GM06990 (cell line): ENCODE results near the gene UQCC2.

ENCODE experiments used
- DNase-seq: peaks from one replicate; pipeline ENCODE4 v3.0.0-alpha.2; 2011; ENCODE audit not compliant: insufficient read length; ENCODE audit errors: extremely low read depth
- H3K27me3 ChIP-seq: replicated peaks from 2 replicates; pipeline ENCODE4 v1.6.0; 2011; ENCODE audit warnings: low read length; ENCODE audit not compliant: control insufficient read depth, insufficient read depth
- H3K36me3 ChIP-seq: 2 replicates; pipeline ENCODE4 v1.5.1; 2011; ENCODE audit warnings: low read length; ENCODE audit not compliant: control insufficient read depth, insufficient read depth
- H3K4me3 ChIP-seq: replicated peaks from 2 replicates; pipeline ENCODE4 v1.5.1; 2011; ENCODE audit warnings: low read depth, mild to moderate bottlenecking, control low read depth, low read length
- TF ChIP-seq, protein P1 (sequence below): IDR thresholded peaks from 2 replicates; pipeline ENCODE4 v1.5.1; 2011; ENCODE audit warnings: low read length, control low read depth, mild to moderate bottlenecking, inconsistent platforms; ENCODE audit not compliant: insufficient read depth, poor library complexity, severe bottlenecking

The UQCC2 gene

DNA sequence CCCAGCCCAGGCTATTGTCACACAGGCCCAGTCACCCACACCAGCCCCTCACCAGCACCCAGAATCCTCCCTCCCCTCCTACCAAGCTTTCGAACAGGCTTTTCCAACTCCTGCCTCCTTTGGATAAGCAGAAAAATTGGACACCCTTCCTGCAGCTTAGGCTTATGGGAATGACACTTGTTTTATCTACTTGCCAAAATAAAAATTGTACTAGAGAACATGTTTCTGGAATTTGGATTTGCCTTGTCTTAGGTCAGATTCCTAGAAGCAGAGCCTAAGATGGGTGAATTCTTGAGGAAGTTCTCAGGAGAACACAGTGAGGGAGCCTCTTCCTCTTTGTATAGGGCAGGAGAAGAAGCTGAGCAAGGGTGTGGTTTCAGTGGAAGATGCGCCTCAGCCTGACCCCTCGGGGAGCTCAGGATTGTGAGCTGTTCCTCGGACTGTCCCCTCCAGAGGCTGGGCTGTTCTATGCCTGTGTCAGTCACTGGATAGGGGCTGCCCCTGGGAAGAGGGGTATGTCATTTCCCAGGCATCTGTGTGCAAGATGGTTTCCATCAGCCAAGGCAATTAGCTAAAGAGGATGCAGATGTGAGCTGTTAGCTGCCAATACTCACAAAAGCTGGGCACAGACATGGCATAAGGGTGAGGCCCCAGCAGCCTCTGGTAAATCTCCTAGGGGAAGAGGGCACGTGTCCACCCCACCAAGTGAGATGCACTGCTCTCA lies 56.5 kb downstream of the UQCC2 start:
- no peak for DNase-seq
- Histone ChIP-seq H3K36me3 (peaks cover 20% of the 10 kb centered on the region), H3K27me3 (no peaks in the 10 kb centered on the region), H3K4me3 (no peak overlapping the region)
- TF ChIP-seq, protein P1, sequence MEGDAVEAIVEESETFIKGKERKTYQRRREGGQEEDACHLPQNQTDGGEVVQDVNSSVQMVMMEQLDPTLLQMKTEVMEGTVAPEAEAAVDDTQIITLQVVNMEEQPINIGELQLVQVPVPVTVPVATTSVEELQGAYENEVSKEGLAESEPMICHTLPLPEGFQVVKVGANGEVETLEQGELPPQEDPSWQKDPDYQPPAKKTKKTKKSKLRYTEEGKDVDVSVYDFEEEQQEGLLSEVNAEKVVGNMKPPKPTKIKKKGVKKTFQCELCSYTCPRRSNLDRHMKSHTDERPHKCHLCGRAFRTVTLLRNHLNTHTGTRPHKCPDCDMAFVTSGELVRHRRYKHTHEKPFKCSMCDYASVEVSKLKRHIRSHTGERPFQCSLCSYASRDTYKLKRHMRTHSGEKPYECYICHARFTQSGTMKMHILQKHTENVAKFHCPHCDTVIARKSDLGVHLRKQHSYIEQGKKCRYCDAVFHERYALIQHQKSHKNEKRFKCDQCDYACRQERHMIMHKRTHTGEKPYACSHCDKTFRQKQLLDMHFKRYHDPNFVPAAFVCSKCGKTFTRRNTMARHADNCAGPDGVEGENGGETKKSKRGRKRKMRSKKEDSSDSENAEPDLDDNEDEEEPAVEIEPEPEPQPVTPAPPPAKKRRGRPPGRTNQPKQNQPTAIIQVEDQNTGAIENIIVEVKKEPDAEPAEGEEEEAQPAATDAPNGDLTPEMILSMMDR: no peak

DNA sequence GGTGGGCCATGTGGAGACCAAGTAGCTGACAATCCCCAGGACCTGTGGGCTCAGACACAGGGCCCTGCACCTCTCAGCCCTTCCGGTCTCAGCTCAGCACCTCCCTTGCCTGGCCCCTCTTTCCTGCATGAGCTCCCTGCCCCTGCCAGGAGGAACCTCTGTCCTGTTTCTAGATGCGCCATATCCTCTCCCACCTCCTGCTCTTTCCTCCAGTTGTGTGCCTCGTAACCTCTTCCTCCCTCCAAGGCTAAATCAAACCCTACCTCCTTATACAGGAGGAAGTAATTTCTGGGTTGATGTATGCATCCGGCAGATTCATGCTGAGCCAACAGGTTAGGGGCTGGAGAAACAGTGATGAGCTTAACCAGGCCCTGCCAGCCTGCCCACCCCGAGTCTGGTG lies 59.5 kb downstream of the UQCC2 start:
- no peak overlapping the region for H3K4me3 ChIP-seq
- H3K27me3 ChIP-seq: no peaks in the 10 kb centered on the region
- DNase-seq: no peak
- TF ChIP-seq, protein P1: no peak
- H3K36me3 ChIP-seq: peaks cover 11% of the 10 kb centered on the region

DNA sequence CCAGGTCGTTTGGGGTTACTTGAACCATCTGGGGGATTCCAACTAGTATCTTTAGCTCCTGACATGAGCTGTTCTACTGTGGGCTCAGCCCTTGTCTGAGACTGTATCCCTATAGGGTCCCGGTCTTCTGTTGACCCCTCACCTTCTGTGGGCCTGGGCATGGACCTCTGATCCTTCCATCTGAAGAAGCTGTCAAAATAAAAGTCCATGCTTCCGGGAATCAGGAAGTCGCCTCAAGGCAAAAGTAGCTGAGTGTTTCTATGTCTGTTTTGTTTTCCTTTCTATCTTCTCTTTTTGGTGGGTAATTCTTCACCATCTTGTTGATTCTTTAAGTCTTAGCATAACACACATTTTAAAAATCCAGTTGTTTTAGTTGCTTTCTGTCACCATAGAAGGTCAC lies 60.1 kb downstream of the UQCC2 start:
- peaks cover 11% of the 10 kb centered on the region for H3K36me3 ChIP-seq
- H3K27me3 ChIP-seq: no peaks in the 10 kb centered on the region
- DNase-seq: no peak
- H3K4me3 ChIP-seq: no peak overlapping the region
- TF ChIP-seq, protein P1: no peak
